Astrocyte (in vitro differentiated cells and primary cell): Measurements from ENCODE around the gene TYRP1. TPM values are rescaled to one million over a fixed set of nuclear protein-coding genes. Genes with fewer than 3 reads are reported as not detected.

Experiments used
- DNase-seq: peaks from one replicate; pipeline ENCODE4 v3.0.0-alpha.2; 2010; ENCODE audit warnings: low read depth
- FAIRE-seq: peaks from 2 replicates; lab custom pipeline; 2011; peaks lifted over from hg19 to GRCh38; lab: Jason Lieb, UNC
- H2AFZ ChIP-seq: 2 replicates; pipeline ENCODE4 v1.6.0; 2012; ENCODE audit warnings: low read depth, low read length, inconsistent platforms
- H3K27ac ChIP-seq: 2 replicates; pipeline ENCODE4 v1.5.1; 2011; ENCODE audit warnings: low read depth, low read length, inconsistent platforms
- H3K27me3 ChIP-seq: 2 replicates; pipeline ENCODE4 v1.6.0; 2011; ENCODE audit warnings: low read length, inconsistent platforms; ENCODE audit not compliant: insufficient read depth
- H3K36me3 ChIP-seq: 2 replicates; pipeline ENCODE4 v1.5.1; 2011; ENCODE audit warnings: low read length, inconsistent platforms; ENCODE audit not compliant: insufficient read depth
- H3K4me1 ChIP-seq: 2 replicates; pipeline ENCODE4 v1.5.1; 2011; ENCODE audit warnings: low read length, inconsistent platforms; ENCODE audit not compliant: insufficient read depth
- H3K4me2 ChIP-seq: 2 replicates; pipeline ENCODE4 v1.6.0; 2012; ENCODE audit warnings: low read length, inconsistent platforms
- H3K4me3 ChIP-seq: 2 replicates; pipeline ENCODE4 v1.5.1; 2011; ENCODE audit warnings: low read depth, mild to moderate bottlenecking, low read length, inconsistent platforms; ENCODE audit not compliant: insufficient read depth
- H3K79me2 ChIP-seq: 2 replicates; pipeline ENCODE4 v1.6.0; 2012; ENCODE audit warnings: mild to moderate bottlenecking, low read length, inconsistent platforms; ENCODE audit not compliant: insufficient read depth
- H3K9ac ChIP-seq: 2 replicates; pipeline ENCODE4 v1.6.0; 2012; ENCODE audit warnings: mild to moderate bottlenecking, low read length, inconsistent platforms
- H3K9me3 ChIP-seq: 2 replicates; pipeline ENCODE4 v1.5.1; 2012; ENCODE audit warnings: low read depth, mild to moderate bottlenecking, low read length, inconsistent platforms; ENCODE audit not compliant: insufficient read depth
- H4K20me1 ChIP-seq: 2 replicates; pipeline ENCODE4 v1.6.0; 2012; ENCODE audit warnings: low read length, inconsistent platforms; ENCODE audit not compliant: insufficient read depth
- H3K27ac Mint-ChIP-seq: one replicate; pipeline ENCODE4 v1.8.0; 2021; ENCODE audit warnings: mild to moderate bottlenecking, mixed read lengths; ENCODE audit not compliant: unreplicated experiment
- H3K27me3 Mint-ChIP-seq: one replicate; pipeline ENCODE4 v1.8.0; 2021; ENCODE audit warnings: low read depth, mixed read lengths; ENCODE audit not compliant: unreplicated experiment
- H3K36me3 Mint-ChIP-seq: one replicate; pipeline ENCODE4 v1.8.0; 2021; ENCODE audit warnings: low read depth, mixed read lengths; ENCODE audit not compliant: unreplicated experiment
- H3K4me1 Mint-ChIP-seq: one replicate; pipeline ENCODE4 v1.8.0; 2021; ENCODE audit warnings: low read depth, mixed read lengths; ENCODE audit not compliant: unreplicated experiment
- H3K4me3 Mint-ChIP-seq: one replicate; pipeline ENCODE4 v1.8.0; 2021; ENCODE audit warnings: mild to moderate bottlenecking, moderate library complexity, mixed read lengths; ENCODE audit not compliant: unreplicated experiment
- H3K9me3 Mint-ChIP-seq: one replicate; pipeline ENCODE4 v1.8.0; 2021; ENCODE audit warnings: mild to moderate bottlenecking, mixed read lengths; ENCODE audit not compliant: unreplicated experiment
- CTCF ChIP-seq: IDR thresholded peaks from 2 replicates; pipeline ENCODE4 v1.5.1; 2011; ENCODE audit warnings: low read depth, mild to moderate bottlenecking, inconsistent platforms, low read length, moderate library complexity; ENCODE audit not compliant: insufficient read depth
- EZH2 ChIP-seq: IDR thresholded peaks from 2 replicates; pipeline ENCODE4 v1.6.1; 2012; ENCODE audit warnings: mild to moderate bottlenecking, low read length, inconsistent platforms; ENCODE audit not compliant: insufficient read depth
- total RNA-seq: library from RNA; stranded (reverse); gene quantifications from 2 replicates; pipeline ENCODE4 v1.2.1, GENCODE V29; 2021

The TYRP1 gene
- total RNA-seq, 1 donor from 2014 or later = 0.73 TPM

GRCh38 chr9:12748954-12749353 is 55.8 kb downstream of the TYRP1 start:
- H3K4me1 ChIP-seq = no peaks in the 10 kb centered on the region
- FAIRE-seq = no peak

GRCh38 chr9:12753931-12754330 is 60.7 kb downstream of the TYRP1 start:
- FAIRE-seq (no peak), DNase-seq (no peak)
- Mint-ChIP-seq H3K36me3 (no peaks in the 10 kb centered on the region), H3K9me3 (no peaks in the 10 kb centered on the region), H3K27ac (no peak overlapping the region), H3K4me3 (no peak overlapping the region), H3K4me1 (no peaks in the 10 kb centered on the region), H3K27me3 (no peaks in the 10 kb centered on the region)
- H3K9ac ChIP-seq = no peak overlapping the region
- no peaks in the 10 kb centered on the region for H3K79me2 ChIP-seq
- no peaks in the 10 kb centered on the region for H3K36me3 ChIP-seq
- H3K4me3 ChIP-seq = no peak overlapping the region
- no peaks in the 10 kb centered on the region for H3K27me3 ChIP-seq
- no peaks in the 10 kb centered on the region for H4K20me1 ChIP-seq
- H3K4me1 ChIP-seq = no peaks in the 10 kb centered on the region
- H3K27ac ChIP-seq = no peak overlapping the region
- no peaks in the 10 kb centered on the region for H3K9me3 ChIP-seq
- TF ChIP-seq EZH2 (no peak), CTCF (no peak)
- no peak overlapping the region for H3K4me2 ChIP-seq
- no peak overlapping the region for H2AFZ ChIP-seq

More at GRCh38 chr9:12748954-12749353, 55.8 kb downstream of the TYRP1 start:
- Mint-ChIP-seq H3K27ac (no peak overlapping the region), H3K9me3 (no peaks in the 10 kb centered on the region), H3K4me1 (no peaks in the 10 kb centered on the region), H3K4me3 (no peak overlapping the region), H3K27me3 (no peaks in the 10 kb centered on the region), H3K36me3 (no peaks in the 10 kb centered on the region)
- H3K9ac ChIP-seq = no peak overlapping the region
- no peak overlapping the region for H2AFZ ChIP-seq
- DNase-seq = no peak
- H3K79me2 ChIP-seq = no peaks in the 10 kb centered on the region
- H3K4me2 ChIP-seq = no peak overlapping the region
- H3K4me3 ChIP-seq = no peak overlapping the region
- H3K36me3 ChIP-seq = no peaks in the 10 kb centered on the region
- H3K9me3 ChIP-seq = no peaks in the 10 kb centered on the region
- no peaks in the 10 kb centered on the region for H3K27me3 ChIP-seq
- TF ChIP-seq EZH2 (no peak), CTCF (no peak)
- H4K20me1 ChIP-seq = no peaks in the 10 kb centered on the region
- no peak overlapping the region for H3K27ac ChIP-seq

- H3K4me3 Mint-ChIP-seq = no peak overlapping the region
- no peak overlapping the region for H3K27ac Mint-ChIP-seq
- Histone ChIP-seq H3K27me3 (no peaks in the 10 kb centered on the region), H3K4me3 (no peak overlapping the region), H2AFZ (no peak overlapping the region), H3K4me2 (no peak overlapping the region), H3K9me3 (no peaks in the 10 kb centered on the region), H3K4me1 (peaks cover 5% of the 10 kb centered on the region), H3K79me2 (no peaks in the 10 kb centered on the region), H3K27ac (no peak overlapping the region), H4K20me1 (no peaks in the 10 kb centered on the region), H3K9ac (no peak overlapping the region), H3K36me3 (no peaks in the 10 kb centered on the region)
- H3K9me3 Mint-ChIP-seq = no peaks in the 10 kb centered on the region
- H3K4me1 Mint-ChIP-seq = peaks cover 4% of the 10 kb centered on the region
- H3K27me3 Mint-ChIP-seq = no peaks in the 10 kb centered on the region
- FAIRE-seq = peak; percentile 17
- no peak for TF ChIP-seq CTCF
- TF ChIP-seq EZH2 = no peak
- no peaks in the 10 kb centered on the region for H3K36me3 Mint-ChIP-seq
- DNase-seq = peak; percentile 36
Observed at GRCh38 chr9:12759761-12760160, 66.6 kb downstream of the TYRP1 start.
